Ascending aorta (tissue), 2 donors: Measurements from ENCODE around the gene KCNMA1. TPM values are rescaled to one million over a fixed set of nuclear protein-coding genes. Genes with fewer than 3 reads are reported as not detected.

Experiments
- DNase-seq, 2 donors: peaks; one replicate each; pipeline ENCODE4 v3.0.0-alpha.2; 2019; ENCODE audit warnings: low spot score in 2 of 2
- H3K27ac ChIP-seq, 2 donors: fragments of 200-600 bp; sonication (generic); one replicate each; pipeline ENCODE4 v1.5.1; 2016 to 2017; ENCODE audit warnings: mild to moderate bottlenecking in 1 of 2
- H3K27me3 ChIP-seq: fragments of 200-600 bp; sonication (generic); one replicate; pipeline ENCODE4 v1.5.1; 2017
- H3K36me3 ChIP-seq, 2 donors: fragments of 200-600 bp; sonication (generic); one replicate each; pipeline ENCODE4 v1.5.1; 2016
- H3K4me1 ChIP-seq, 2 donors: fragments of 200-600 bp; sonication (generic); one replicate each; pipeline ENCODE4 v1.5.1; 2016 to 2017; ENCODE audit warnings: mild to moderate bottlenecking in 1 of 2
- H3K4me3 ChIP-seq, 2 donors: fragments of 200-600 bp; sonication (generic); one replicate each; pipeline ENCODE4 v1.5.1; 2016 to 2017; ENCODE audit warnings: mild to moderate bottlenecking in 1 of 2
- H3K9me3 ChIP-seq, 2 donors: fragments of 200-600 bp; sonication (generic); one replicate each; pipeline ENCODE4 v1.5.1; 2016
- intact Hi-C: fragments of 100-400 bp; cut with DNase I; formaldehyde crosslinking; loops from one replicate; pipeline ENCODE4 v1.15.1; 2023
- total RNA-seq: library from RNA; depleted of rRNA; stranded (reverse); fragments of >200 nt; gene quantifications from one replicate; pipeline ENCODE4 v1.1.0, GENCODE V29; 2016
- TF ChIP-seq, protein P1 (sequence below), 3 experiments: fragments of 200-600 bp in 2 of 3; fragments of 450-650 bp in 1 of 3; sonication (generic) in 2 of 3; IDR thresholded peaks; one replicate each; pipeline ENCODE4 v1.5.1; 2016 to 2019; ENCODE audit warnings: antibody characterized with exemption in 3 of 3, mild to moderate bottlenecking in 1 of 3, moderate library complexity in 1 of 3

The KCNMA1 gene
- total RNA-seq, 1 donor from 2014 or later, result 28.6 TPM

DNA sequence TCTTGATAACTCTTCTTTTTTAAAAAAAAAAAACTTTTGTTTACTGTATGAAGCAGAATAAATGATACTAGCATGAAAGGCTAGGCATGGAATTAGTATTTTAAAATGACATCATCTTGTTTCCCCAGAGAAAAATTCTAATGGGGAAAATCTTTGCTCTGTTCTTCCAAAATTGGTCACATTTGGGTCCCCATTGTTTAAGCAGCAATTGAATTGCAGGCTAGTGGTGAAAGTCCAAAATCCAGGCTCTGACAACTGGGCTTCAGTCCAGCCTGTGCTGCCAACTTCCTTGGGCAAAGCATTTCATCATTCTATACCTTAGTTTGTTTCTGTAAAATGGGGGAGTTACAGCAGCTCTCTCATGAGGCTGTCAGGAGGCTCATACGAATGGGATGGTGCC is 726.4 kb downstream of the KCNMA1 start:
- intact Hi-C loops, result no loop called here
- TF ChIP-seq, protein P1, sequence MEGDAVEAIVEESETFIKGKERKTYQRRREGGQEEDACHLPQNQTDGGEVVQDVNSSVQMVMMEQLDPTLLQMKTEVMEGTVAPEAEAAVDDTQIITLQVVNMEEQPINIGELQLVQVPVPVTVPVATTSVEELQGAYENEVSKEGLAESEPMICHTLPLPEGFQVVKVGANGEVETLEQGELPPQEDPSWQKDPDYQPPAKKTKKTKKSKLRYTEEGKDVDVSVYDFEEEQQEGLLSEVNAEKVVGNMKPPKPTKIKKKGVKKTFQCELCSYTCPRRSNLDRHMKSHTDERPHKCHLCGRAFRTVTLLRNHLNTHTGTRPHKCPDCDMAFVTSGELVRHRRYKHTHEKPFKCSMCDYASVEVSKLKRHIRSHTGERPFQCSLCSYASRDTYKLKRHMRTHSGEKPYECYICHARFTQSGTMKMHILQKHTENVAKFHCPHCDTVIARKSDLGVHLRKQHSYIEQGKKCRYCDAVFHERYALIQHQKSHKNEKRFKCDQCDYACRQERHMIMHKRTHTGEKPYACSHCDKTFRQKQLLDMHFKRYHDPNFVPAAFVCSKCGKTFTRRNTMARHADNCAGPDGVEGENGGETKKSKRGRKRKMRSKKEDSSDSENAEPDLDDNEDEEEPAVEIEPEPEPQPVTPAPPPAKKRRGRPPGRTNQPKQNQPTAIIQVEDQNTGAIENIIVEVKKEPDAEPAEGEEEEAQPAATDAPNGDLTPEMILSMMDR (IDR thresholded peaks at IDR 0.05), result no peak
- no peak overlapping the region for H3K27ac ChIP-seq
- no peaks in the 10 kb centered on the region for H3K9me3 ChIP-seq
- no peak overlapping the region for H3K4me3 ChIP-seq
- no peaks in the 10 kb centered on the region for H3K4me1 ChIP-seq
- DNase-seq, result no peak
- peaks cover 4 to 25% of the 10 kb centered on the region in 2 donors for H3K36me3 ChIP-seq
- H3K27me3 ChIP-seq, result no peaks in the 10 kb centered on the region

DNA sequence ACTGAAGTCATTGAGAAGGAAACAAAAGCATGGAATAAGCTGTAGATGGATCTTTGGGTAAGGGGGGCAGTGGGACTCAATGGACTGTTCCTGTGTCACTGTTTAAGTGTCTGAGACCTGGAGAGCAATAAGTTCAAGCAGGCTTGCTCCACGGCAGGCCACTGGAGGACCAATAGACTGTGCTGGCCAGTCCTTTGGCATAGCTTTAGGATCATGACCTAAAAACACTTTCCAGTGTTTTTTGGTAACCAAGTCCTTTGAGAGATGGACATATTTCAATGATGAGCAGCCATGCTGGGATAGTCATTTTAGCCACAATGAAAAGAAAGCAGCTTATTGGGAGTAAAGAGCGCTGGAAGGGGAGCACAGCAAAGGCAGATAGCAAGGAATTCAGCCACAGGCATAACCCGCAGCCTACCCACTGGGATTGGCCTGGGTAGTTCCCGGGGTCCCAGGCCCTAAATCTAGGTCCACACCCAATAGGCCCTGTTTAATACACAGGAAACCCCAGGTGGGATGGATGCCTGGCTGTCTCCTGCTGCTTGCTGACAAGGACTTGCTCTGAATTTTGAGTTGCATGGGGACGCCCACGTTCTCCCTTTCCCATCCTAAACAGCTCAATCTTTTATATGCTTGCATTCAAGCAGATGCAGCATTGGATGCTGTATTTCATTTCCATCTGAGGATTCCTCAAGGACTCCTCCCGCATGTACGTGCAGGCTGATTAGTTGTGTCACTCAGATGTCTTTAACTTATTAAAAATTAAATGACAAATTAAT is 727.2 kb downstream of the KCNMA1 start:
- intact Hi-C loops, result no loop called here
- TF ChIP-seq, protein P1 (IDR thresholded peaks at IDR 0.05), result no peak
- Histone ChIP-seq H3K27ac (no peak overlapping the region), H3K9me3 (no peaks in the 10 kb centered on the region), H3K36me3 (peaks cover 4 to 30% of the 10 kb centered on the region in 2 donors), H3K4me3 (no peak overlapping the region), H3K27me3 (no peaks in the 10 kb centered on the region), H3K4me1 (no peaks in the 10 kb centered on the region)
- DNase-seq, result no peak

DNA sequence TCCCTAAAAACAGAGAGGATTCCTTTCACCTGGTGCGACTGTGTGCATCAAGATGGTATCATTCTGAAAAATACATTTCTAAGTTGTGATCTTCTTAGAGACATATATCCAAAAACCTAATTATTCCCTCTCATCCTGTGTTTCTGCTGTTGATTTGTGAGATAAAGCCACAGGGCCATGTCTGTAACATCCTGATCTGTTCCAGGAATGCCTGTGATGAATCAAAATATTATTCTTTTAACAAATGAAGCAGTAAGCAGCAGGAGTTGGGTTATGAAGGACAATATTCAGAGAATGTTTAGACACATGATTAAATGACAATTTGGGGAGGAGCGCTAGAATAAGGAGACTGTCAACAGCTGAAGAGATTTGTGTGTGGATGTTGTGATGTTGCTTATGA is 731.4 kb downstream of the KCNMA1 start:
- intact Hi-C loops, result no loop called here
- H3K27ac ChIP-seq, result no peak overlapping the region
- H3K4me3 ChIP-seq, result no peak overlapping the region
- no peaks in the 10 kb centered on the region for H3K9me3 ChIP-seq
- DNase-seq, result no peak
- TF ChIP-seq, protein P1 (IDR thresholded peaks at IDR 0.05), result no peak
- no peaks in the 10 kb centered on the region for H3K4me1 ChIP-seq
- no peaks in the 10 kb centered on the region for H3K27me3 ChIP-seq
- peaks cover 4 to 20% of the 10 kb centered on the region in 2 donors for H3K36me3 ChIP-seq

DNA sequence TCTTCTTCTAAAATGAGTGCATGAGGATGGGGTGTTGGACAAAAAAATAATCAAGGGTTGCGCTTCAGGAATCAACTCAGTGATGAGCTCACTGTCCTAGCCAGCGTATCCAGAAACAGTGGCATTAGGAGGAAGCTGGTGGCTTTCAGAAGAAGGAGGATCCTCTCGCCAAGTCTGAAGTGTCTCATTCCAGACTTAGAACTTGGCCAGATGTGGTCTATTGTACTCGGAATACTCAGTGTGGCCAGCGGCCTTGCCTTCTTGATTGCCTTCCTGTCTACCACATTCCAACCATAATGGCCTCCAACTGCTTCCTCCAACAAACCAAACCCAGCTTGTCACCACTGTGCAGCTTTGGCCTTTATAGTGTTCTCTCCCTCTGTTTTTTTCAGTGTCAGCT is 732.4 kb downstream of the KCNMA1 start:
- H3K27me3 ChIP-seq, result no peaks in the 10 kb centered on the region
- no peak overlapping the region for H3K4me3 ChIP-seq
- H3K4me1 ChIP-seq, result no peaks in the 10 kb centered on the region
- TF ChIP-seq, protein P1 (IDR thresholded peaks at IDR 0.05), result no peak
- H3K27ac ChIP-seq, result no peak overlapping the region
- intact Hi-C loops, result no loop called here
- no peaks in the 10 kb centered on the region for H3K9me3 ChIP-seq
- no peak for DNase-seq
- H3K36me3 ChIP-seq, result peaks cover 4 to 20% of the 10 kb centered on the region in 2 donors

DNA sequence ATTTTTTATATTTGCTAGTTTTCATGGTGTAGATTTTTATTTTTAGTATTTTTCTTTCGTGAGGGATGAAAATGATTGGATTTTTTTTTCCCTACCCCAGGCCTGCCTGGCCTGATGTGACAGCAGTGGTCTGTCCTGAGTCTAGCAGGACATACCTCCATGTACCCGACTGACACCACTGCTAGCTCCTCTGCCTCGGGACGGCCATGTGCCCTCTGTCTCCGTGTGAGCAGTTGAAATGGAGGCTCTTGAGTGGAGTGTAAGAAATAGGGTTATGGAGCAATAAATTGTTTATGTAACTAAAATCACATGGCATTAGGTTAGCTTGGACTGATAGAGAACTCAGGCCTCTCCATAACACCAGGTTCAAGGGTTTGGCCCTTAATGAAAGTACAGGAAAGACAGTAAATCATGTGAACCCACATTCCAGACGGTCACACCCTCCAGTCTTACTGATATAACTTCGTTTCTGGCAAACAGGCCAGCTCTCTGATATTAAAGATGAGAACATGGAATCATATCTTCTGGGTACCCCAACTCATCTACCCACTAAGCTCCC is 734.1 kb downstream of the KCNMA1 start:
- intact Hi-C loops, result no loop called here
- H3K27me3 ChIP-seq, result no peaks in the 10 kb centered on the region
- TF ChIP-seq, protein P1 (IDR thresholded peaks at IDR 0.05), result no peak
- H3K4me3 ChIP-seq, result no peak overlapping the region
- no peaks in the 10 kb centered on the region for H3K9me3 ChIP-seq
- H3K4me1 ChIP-seq, result peaks cover 0 to 3% of the 10 kb centered on the region in 2 donors
- peaks cover 0 to 9% of the 10 kb centered on the region in 2 donors for H3K36me3 ChIP-seq
- no peak overlapping the region for H3K27ac ChIP-seq
- no peak for DNase-seq
